GM12874 (cell line): ENCODE results near the gene DGCR6.

Experiments
- CTCF ChIP-seq: IDR thresholded peaks from 2 replicates; pipeline ENCODE4 v1.5.1; 2011; ENCODE audit warnings: low read depth, mild to moderate bottlenecking, control low read depth, low read length, moderate library complexity; ENCODE audit not compliant: insufficient read depth

The DGCR6 gene

DNA sequence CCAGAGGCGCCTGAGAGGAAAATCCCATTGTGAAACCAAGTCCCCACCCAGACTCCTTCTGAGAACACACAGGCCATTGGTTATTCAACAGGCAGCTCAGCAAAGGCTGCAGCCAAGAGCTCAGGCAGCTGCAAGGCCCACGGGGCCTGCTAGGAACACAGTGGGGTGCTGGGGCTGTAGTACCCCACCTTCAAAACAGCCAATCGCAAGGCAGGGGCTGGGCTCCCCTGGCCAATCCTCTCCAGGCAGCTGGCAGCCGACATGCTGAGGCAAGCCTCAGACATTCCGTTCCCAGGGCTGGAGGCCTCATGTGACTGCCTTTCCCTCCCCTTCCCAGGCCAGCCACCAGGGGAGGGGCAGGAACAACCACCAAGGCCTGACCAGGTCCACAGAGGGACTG is 23.3 kb downstream of the DGCR6 start:
- no peak for TF ChIP-seq CTCF

DNA sequence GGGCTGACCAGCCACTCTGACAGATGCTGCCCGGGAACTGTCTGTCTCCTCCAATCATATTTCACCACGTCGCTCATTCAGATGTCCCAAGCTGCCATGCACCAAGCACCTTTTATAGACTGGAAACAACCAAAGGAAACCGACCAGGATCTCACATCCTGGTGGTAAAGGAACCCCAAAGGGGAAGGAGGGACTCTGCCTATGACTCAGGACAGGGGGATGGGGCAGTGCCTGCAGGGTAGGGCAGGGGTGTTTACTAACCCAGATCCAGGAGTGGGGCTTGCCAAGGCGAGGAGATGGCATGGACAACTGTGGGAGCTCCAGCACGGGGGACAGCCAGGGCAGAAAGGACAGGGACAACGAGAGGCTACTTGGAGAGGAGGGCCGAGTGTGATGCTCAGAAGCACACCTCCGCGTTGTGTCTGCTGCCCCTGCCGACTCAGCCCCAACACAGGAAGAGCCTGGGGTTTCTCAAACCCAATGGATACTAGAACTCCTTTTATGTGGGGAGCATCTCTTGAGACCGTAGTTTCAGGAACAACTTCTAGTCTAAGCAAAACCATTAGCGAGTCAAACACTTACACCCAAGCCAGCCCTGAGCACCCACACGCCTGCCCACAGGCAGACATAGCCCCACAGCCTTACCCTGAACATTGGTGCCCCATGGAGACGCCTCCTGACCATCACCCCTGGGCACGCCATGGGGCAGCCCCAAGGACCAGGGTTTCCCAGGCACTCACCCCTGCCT is 26.0 kb downstream of the DGCR6 start:
- TF ChIP-seq CTCF = no peak

- TF ChIP-seq CTCF = no peak
Observed at GRCh38 chr22:18933914-18934313, 27.8 kb downstream of the DGCR6 start.

GRCh38 chr22:18935889-18936529 is 29.9 kb downstream of the DGCR6 start, which contains the start of gene PRODH:
TSS of gene PRODH (minus strand) at chr22:18936293. CDS start at chr22:18936287, 6 bp downstream.
- no peak for TF ChIP-seq CTCF

GRCh38 chr22:18947905-18948304 is 41.8 kb downstream of the DGCR6 start:
- no peak for TF ChIP-seq CTCF

DNA sequence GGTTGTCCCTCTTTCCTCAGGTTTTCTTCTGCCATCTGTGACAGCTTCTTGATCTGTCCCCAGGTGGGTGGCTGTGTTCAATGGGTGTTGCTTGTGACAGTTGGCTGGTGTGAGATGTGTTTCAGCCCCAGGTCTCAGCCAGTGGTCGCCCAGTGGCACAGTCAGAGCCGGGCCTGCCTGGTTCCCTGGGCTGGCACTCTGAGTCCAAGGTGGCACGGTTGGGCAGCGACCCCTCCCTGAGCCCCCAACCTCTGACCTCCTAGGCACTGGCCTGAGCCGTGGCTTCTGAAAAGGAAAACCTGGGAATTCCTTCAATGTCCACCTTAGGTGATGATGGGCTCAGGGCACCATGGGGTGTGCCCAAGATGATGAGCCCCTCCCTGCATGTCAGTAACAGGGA is 44.0 kb downstream of the DGCR6 start:
- TF ChIP-seq CTCF = no peak

GRCh38 chr22:18952022-18952421 is 45.9 kb downstream of the DGCR6 start:
- no peak for TF ChIP-seq CTCF
